DOHH2 (cell line): ENCODE results near the gene TMEM235.

Source experiments
- H3F3A ChIP-seq: fragments of 200-600 bp; sonication (generic), shearing (Covaris generic); 2 replicates; pipeline ENCODE4 v1.6.0; 2016; ENCODE audit warnings: antibody characterized with exemption, mild to moderate bottlenecking; ENCODE audit not compliant: control insufficient read depth, insufficient read depth
- H3K27ac ChIP-seq: fragments of 200-600 bp; sonication (generic); 2 replicates; pipeline ENCODE4 v1.5.1; 2014; ENCODE audit warnings: low read depth, mild to moderate bottlenecking, low read length, moderate library complexity
- H3K27me3 ChIP-seq: fragments of 200-600 bp; sonication (generic); 2 replicates; pipeline ENCODE4 v1.6.1; 2014; ENCODE audit warnings: mild to moderate bottlenecking, low read length, mixed read lengths; ENCODE audit not compliant: control insufficient read depth
- H3K36me3 ChIP-seq: fragments of 200-600 bp; sonication (generic); 2 replicates; pipeline ENCODE4 v1.6.1; 2014; ENCODE audit warnings: mild to moderate bottlenecking, low read length, moderate library complexity, mixed read lengths; ENCODE audit not compliant: control insufficient read depth
- H3K4me1 ChIP-seq: fragments of 200-600 bp; sonication (generic); 2 replicates; pipeline ENCODE4 v1.6.1; 2014; ENCODE audit warnings: mild to moderate bottlenecking, low read length, mixed read lengths; ENCODE audit not compliant: control insufficient read depth
- H3K4me2 ChIP-seq: fragments of 200-600 bp; sonication (generic); 2 replicates; pipeline ENCODE4 v1.6.0; 2014; ENCODE audit warnings: mild to moderate bottlenecking, low read length, moderate library complexity
- H3K4me3 ChIP-seq: fragments of 200-600 bp; sonication (generic); 2 replicates; pipeline ENCODE4 v1.5.1; 2014; ENCODE audit warnings: mild to moderate bottlenecking, low read length, mixed read lengths
- H3K79me2 ChIP-seq: fragments of 200-600 bp; sonication (generic); 2 replicates; pipeline ENCODE4 v1.6.1; 2014; ENCODE audit warnings: mild to moderate bottlenecking, low read length, mixed read lengths; ENCODE audit not compliant: control insufficient read depth
- H3K9me2 ChIP-seq: fragments of 200-600 bp; sonication (generic); replicated peaks from 2 replicates; pipeline ENCODE4 v1.6.1; 2014; ENCODE audit warnings: mild to moderate bottlenecking, low read length, mixed read lengths; ENCODE audit not compliant: control insufficient read depth
- H3K9me3 ChIP-seq: fragments of 200-600 bp; sonication (generic); 2 replicates; pipeline ENCODE4 v1.6.1; 2014; ENCODE audit warnings: antibody characterized with exemption, low read length, mixed read lengths; ENCODE audit not compliant: control insufficient read depth, insufficient read depth
- H4K20me1 ChIP-seq: fragments of 200-600 bp; sonication (generic); 2 replicates; pipeline ENCODE4 v1.6.0; 2014; ENCODE audit warnings: low read depth, mild to moderate bottlenecking, antibody characterized with exemption, low read length, moderate library complexity; ENCODE audit not compliant: control insufficient read depth, insufficient read depth
- CTCF ChIP-seq: fragments of 200-600 bp; sonication (generic); IDR thresholded peaks from one replicate; pipeline ENCODE4 v1.5.1; 2014; ENCODE audit warnings: antibody characterized with exemption, mild to moderate bottlenecking, low read depth, low read length; ENCODE audit not compliant: poor library complexity, severe bottlenecking
- EZH2phosphoT487 ChIP-seq: fragments of 200-600 bp; sonication (generic); IDR thresholded peaks from 2 replicates; pipeline ENCODE4 v1.6.1; 2017; ENCODE audit warnings: borderline replicate concordance, mild to moderate bottlenecking, antibody characterized with exemption, low read length, moderate library complexity, mixed read lengths

The TMEM235 gene

GRCh38 chr17:78249818-78250806 lies 18.7 kb downstream of the TMEM235 start:
- H3K4me1 ChIP-seq: peaks cover 44% of the 10 kb centered on the region
- no peaks in the 10 kb centered on the region for H3K79me2 ChIP-seq
- no peaks in the 10 kb centered on the region for H4K20me1 ChIP-seq
- peaks cover 18% of the 10 kb centered on the region for H3F3A ChIP-seq
- no peaks in the 10 kb centered on the region for H3K9me3 ChIP-seq
- H3K27me3 ChIP-seq: no peaks in the 10 kb centered on the region
- TF ChIP-seq CTCF (no peak), EZH2phosphoT487 (no peak)
- H3K36me3 ChIP-seq: no peaks in the 10 kb centered on the region
- no peak overlapping the region; the same call in 1 of the 2 replicates for H3K4me3 ChIP-seq
- H3K9me2 ChIP-seq: no peaks in the 10 kb centered on the region
- H3K27ac ChIP-seq: no peak overlapping the region
- H3K4me2 ChIP-seq: peak overlapping the region; percentile 92

GRCh38 chr17:78250891-78251772 lies 19.7 kb downstream of the TMEM235 start:
- H3K27me3 ChIP-seq: no peaks in the 10 kb centered on the region
- peaks cover 18% of the 10 kb centered on the region for H3F3A ChIP-seq
- no peaks in the 10 kb centered on the region for H3K79me2 ChIP-seq
- peak overlapping the region; percentile 91 for H3K27ac ChIP-seq
- TF ChIP-seq CTCF: peak; percentile 99
- no peak for TF ChIP-seq EZH2phosphoT487
- H3K4me1 ChIP-seq: peaks cover 52% of the 10 kb centered on the region
- no peaks in the 10 kb centered on the region for H3K9me3 ChIP-seq
- peak overlapping the region; percentile 64 for H3K4me3 ChIP-seq
- peak overlapping the region; percentile 92 for H3K4me2 ChIP-seq
- no peaks in the 10 kb centered on the region for H4K20me1 ChIP-seq
- H3K36me3 ChIP-seq: no peaks in the 10 kb centered on the region
- H3K9me2 ChIP-seq: no peaks in the 10 kb centered on the region

GRCh38 chr17:78251773-78252103 lies 20.3 kb downstream of the TMEM235 start:
- Histone ChIP-seq H3K4me3 (peak overlapping the region; percentile 64), H3K9me2 (no peaks in the 10 kb centered on the region), H3K4me1 (peaks cover 55% of the 10 kb centered on the region), H3K27ac (peak overlapping the region; percentile 91), H3K79me2 (no peaks in the 10 kb centered on the region), H3K36me3 (no peaks in the 10 kb centered on the region), H3K9me3 (no peaks in the 10 kb centered on the region), H4K20me1 (no peaks in the 10 kb centered on the region), H3K27me3 (no peaks in the 10 kb centered on the region), H3K4me2 (peak overlapping the region; percentile 92), H3F3A (peaks cover 18% of the 10 kb centered on the region)
- TF ChIP-seq EZH2phosphoT487: no peak
- TF ChIP-seq CTCF: no peak
